ENCODE data around the gene PLXNB2.

PLXNB2 gene

DNA sequence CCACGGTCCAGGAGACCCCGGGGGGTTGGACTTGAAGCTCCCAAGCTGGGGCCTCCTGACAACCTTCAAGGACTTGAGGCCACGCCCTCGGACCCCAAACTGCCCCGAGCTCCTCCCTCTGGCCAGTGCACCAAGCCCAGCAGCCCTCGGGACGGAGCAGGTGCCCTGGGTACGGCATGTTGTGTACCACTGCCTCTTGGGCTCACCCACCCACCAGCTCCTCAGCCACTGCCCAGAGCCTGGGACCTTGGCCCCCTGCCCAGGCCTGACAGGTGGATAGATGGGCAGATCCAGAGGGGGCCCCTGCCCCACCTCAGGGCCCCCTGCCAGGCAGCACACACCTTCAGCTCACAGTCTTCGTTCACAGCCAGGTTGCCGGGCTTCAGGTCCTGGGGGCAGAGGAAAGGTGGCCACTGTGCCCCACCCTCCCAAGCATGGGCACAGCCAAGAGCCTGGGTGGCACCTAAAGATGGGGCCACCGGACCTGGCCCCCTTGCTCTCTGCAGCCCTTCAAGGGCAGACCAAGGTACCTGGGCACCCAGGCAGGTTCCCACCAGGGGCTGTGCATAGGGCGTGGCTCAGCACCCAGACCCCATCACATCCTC, 51.1 kb downstream of the PLXNB2 start:
- no peak for TF ChIP-seq GATA3 (IDR thresholded peaks at IDR 0.05; ENCODE audit: low read depth, low read length)
- TF ChIP-seq GATA2 (IDR thresholded peaks at IDR 0.05; ENCODE audit: low read depth, low read length): no peak

DNA sequence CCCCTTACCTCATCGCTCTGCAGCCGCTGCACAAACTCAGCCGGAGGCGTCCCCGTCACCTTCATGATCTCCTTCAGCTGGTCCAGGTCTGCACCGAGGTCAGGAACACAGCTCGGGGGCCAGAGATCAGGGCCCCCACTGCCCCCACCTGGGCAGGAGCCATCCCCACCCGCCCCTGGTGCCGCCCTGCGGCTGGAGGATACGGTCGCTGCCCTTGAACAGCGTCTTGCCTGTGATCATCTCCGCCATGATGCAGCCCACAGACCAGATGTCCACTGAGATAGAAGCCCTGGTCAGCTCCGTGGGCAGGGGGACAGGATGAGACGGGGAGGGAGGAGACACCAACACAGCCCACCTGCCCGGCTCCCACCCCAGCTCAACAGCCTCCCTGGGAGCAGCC, 51.8 kb downstream of the PLXNB2 start:
- TF ChIP-seq GATA2 (IDR thresholded peaks at IDR 0.05; ENCODE audit: low read depth, low read length) (no peak), GATA3 (IDR thresholded peaks at IDR 0.05; ENCODE audit: low read depth, low read length) (no peak)

GRCh38 chr22:50255099-50255498, 52.3 kb downstream of the PLXNB2 start:
- TF ChIP-seq GATA2 (IDR thresholded peaks at IDR 0.05; ENCODE audit: low read depth, low read length) (no peak), GATA3 (IDR thresholded peaks at IDR 0.05; ENCODE audit: low read depth, low read length) (no peak)

DNA sequence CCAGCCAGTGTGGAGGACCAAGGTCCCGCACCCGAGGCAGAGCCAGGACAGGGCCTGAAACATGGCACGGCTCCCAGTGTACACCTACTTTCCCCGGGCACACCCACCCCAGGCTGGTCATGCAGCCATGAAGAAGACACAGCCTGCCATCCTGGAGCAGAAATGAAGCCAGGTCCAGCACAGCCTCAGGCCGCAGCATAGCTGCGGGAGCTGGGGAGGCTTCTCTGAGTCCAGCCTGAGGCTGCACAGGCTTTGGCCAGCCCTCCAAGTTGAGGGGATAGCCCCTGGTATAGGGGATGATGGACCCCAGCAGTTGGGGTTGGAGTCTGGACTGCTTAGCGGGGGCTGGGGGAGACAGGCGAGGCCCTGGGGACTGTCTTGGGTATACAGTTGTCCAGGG, 53.5 kb downstream of the PLXNB2 start:
- TF ChIP-seq GATA2 (IDR thresholded peaks at IDR 0.05; ENCODE audit: low read depth, low read length) (no peak), GATA3 (IDR thresholded peaks at IDR 0.05; ENCODE audit: low read depth, low read length) (no peak)

GRCh38 chr22:50253046-50253915, 54.2 kb downstream of the PLXNB2 start:
- TF ChIP-seq GATA3 (IDR thresholded peaks at IDR 0.05; ENCODE audit: low read depth, low read length) (no peak), GATA2 (IDR thresholded peaks at IDR 0.05; ENCODE audit: low read depth, low read length) (no peak)

- no peak for TF ChIP-seq GATA2 (IDR thresholded peaks at IDR 0.05; ENCODE audit: low read depth, low read length)
- TF ChIP-seq GATA3 (IDR thresholded peaks at IDR 0.05; ENCODE audit: low read depth, low read length): no peak
Observed at GRCh38 chr22:50252082-50253045, 55.1 kb downstream of the PLXNB2 start.

DNA sequence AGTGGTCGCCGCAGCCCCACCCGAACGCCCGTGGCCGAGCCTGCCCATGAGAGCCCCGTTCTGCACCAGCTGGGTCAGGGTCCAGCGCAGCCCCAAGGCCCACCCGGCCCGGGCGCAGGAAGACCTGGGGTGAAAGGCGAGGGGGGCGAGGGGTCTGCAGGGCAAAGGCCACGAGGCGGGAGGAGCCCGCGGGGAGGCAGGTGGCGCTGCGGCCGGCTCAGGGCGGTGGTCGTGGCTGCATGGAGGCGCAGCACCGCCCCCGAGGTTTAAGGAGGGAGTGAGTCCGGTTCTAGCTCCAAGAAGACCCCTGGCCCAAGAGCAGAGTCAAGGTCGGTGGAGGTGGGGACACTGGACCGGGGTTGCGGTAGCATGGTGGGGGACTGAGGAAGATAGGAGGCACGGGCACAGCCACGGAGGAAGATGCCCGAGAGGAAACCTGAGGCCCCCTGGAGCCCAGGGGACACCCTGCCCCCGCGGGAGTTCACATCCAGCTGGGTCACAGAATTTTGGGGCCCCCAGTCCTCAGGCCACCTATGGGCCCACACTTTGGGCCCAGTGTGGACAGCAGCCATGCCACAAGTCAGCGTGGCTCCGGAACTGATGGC, 55.9 kb downstream of the PLXNB2 start:
- TF ChIP-seq GATA3 (IDR thresholded peaks at IDR 0.05; ENCODE audit: low read depth, low read length): no peak
- no peak for TF ChIP-seq GATA2 (IDR thresholded peaks at IDR 0.05; ENCODE audit: low read depth, low read length)

DNA sequence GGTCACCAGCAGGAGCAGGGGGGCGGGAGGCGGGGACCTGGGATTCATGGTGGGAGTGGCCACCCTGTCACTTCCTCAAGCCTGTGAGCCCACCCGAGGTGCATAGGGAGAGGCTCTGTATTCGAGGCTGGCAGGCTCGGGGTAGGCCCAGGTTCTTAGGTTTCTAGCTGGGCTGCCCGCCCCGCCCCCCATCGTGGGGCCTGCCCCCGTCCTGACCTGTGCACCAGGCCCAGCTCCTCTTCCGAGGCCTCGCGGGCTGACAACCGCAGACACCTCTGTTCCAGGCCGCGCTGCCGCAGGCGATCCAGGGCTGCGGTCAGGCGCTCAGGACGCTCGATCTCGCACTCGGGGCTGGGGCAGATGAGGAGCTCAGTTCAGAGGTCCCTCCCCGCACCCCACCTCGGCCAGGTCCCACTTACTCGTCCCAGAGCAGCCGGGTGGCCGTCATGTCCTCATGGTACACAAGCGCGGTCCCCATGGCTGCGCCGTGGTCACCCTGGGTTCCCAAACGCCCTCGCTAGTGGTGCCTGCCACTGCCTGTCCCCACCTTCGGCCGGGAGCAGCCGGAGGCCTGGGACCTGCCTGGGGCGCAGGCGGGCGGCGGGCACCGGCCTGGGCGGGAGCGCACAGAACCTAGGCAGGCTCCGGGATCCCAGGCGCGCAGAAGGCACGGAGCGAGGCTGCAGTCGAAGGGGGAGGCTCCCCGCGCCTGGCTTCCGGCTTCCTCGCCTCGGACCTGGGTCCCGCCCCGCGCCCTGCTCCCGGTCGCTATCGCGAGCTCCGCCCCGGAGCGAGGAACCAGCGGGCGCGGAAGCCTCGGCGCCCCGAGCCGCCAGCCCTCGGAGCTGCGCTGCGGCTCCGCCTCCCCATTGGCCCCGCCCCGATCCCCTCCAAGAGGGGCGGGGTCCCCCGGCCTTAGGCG, 56.6 kb downstream of the PLXNB2 start, which contains the start of gene HDAC10:
HDAC10 (minus strand) TSS at position 711 of the 922 bp plus-strand sequence; CDS start at position 478, 233 bp downstream.
- no peak for TF ChIP-seq GATA3 (IDR thresholded peaks at IDR 0.05; ENCODE audit: low read depth, low read length)
- no peak for TF ChIP-seq GATA2 (IDR thresholded peaks at IDR 0.05; ENCODE audit: low read depth, low read length)

DNA sequence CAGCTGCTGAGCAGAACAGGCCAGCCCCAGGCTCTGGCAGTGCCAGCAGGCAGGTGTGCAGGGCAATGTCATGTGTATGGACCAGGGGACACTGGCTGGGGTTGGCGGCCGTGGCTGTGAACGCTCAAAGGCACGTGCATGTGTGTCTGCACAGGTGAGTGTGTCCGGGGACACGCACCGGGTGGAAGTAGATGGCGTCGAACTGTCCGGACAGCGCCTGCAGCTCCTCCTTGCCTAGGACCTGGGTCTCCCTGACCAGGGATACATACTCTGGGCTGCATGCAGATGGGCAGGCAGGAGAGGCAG, 57.2 kb downstream of the PLXNB2 start:
- TF ChIP-seq GATA3 (IDR thresholded peaks at IDR 0.05; ENCODE audit: low read depth, low read length) (no peak), GATA2 (IDR thresholded peaks at IDR 0.05; ENCODE audit: low read depth, low read length) (no peak)

- TF ChIP-seq GATA2 (IDR thresholded peaks at IDR 0.05; ENCODE audit: low read depth, low read length) (no peak), GATA3 (IDR thresholded peaks at IDR 0.05; ENCODE audit: low read depth, low read length) (no peak)
Observed at GRCh38 chr22:50249341-50250248, 57.9 kb downstream of the PLXNB2 start.

DNA sequence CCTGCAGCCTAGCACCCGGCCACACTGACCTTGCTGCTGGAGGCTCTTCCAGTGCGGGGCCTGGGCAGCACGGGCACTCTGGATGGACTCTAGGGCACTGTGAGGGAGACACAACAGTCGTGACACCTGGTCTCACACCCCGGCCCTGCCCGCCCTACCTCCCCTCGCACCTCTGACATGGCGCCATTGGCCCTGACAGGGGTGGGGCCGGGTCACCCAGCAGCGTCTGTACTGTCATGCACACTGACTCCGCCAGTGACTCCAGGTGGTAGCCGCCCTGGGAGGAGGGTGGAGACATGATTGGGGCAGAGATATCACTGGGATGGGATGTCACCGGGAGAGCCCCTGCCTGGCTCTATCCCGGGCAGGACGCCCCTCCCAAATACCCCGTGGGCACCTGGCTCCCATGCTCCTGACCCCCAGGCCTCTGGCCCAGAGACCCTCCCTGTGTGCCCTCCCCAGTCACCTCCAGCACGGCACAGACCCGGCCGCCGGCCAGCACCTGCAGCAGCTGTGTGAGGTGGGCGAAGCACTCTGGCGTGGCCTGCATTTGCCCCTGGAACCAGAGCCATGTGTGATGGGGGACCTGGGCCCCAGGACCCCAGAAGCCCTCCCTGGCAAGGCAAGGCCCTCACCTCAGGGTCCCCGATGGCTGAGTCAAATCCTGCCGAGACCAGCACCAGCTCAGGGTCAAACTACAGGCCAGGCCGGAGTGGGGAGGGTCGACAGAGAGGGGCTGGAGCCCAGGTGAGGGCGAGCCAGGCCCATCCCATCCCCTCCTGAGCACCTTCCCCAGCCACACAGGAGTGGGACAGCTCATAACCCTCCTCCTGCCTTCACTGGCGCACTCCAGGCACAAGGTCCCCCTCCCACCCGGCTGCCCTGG, 59.0 kb downstream of the PLXNB2 start:
- TF ChIP-seq GATA2 (IDR thresholded peaks at IDR 0.05; ENCODE audit: low read depth, low read length): no peak
- TF ChIP-seq GATA3 (IDR thresholded peaks at IDR 0.05; ENCODE audit: low read depth, low read length): no peak

All from SH-SY5Y (cell line).